ENCODE results near the gene TTLL5. TPM values are rescaled to one million over a fixed set of nuclear protein-coding genes. Genes with fewer than 3 reads are reported as not detected.
A peak's percentile ranks its signal among the peaks of the same experiment; 100 is the strongest.

The TTLL5 gene
- polyA plus RNA-seq, 2 donors: 10.5 to 10.6 TPM

GRCh38 chr14:75831455-75831854, 170.4 kb downstream of the TTLL5 start:
- Histone ChIP-seq H3K4me1 (ENCODE audit: control insufficient read depth in 2 of 2, insufficient read depth in 2 of 2, low read length in 1 of 2) (no peaks in the 10 kb centered on the region), H3K27ac (ENCODE audit: low read depth in 2 of 2, low read length in 1 of 2) (peak overlapping the region in 1 of 2 donors; percentile 24), H3K27me3 (ENCODE audit: control insufficient read depth in 1 of 2, insufficient read depth in 2 of 2, low read length in 2 of 2) (no peaks in the 10 kb centered on the region), H3K9me3 (ENCODE audit: control insufficient read depth in 2 of 2, insufficient read depth in 1 of 2, low read depth in 1 of 2, low read length in 1 of 2) (no peaks in the 10 kb centered on the region), H3K36me3 (ENCODE audit: control insufficient read depth in 2 of 2, insufficient read depth in 2 of 2, low read length in 1 of 2) (peaks cover 0 to 2% of the 10 kb centered on the region in 2 donors), H3K4me3 (ENCODE audit: low read depth in 1 of 2, low read length in 2 of 2) (no peak overlapping the region)
- WGBS, 2 donors: 28 to 40% methylated on average over 5 of the region's 5 CpGs

- Histone ChIP-seq H3K27ac (ENCODE audit: low read depth in 2 of 2, low read length in 1 of 2) (no peak overlapping the region), H3K4me3 (ENCODE audit: low read depth in 1 of 2, low read length in 2 of 2) (no peak overlapping the region), H3K36me3 (ENCODE audit: control insufficient read depth in 2 of 2, insufficient read depth in 2 of 2, low read length in 1 of 2) (peaks cover 0 to 2% of the 10 kb centered on the region in 2 donors), H3K27me3 (ENCODE audit: control insufficient read depth in 1 of 2, insufficient read depth in 2 of 2, low read length in 2 of 2) (no peaks in the 10 kb centered on the region), H3K4me1 (ENCODE audit: control insufficient read depth in 2 of 2, insufficient read depth in 2 of 2, low read length in 1 of 2) (no peaks in the 10 kb centered on the region), H3K9me3 (ENCODE audit: control insufficient read depth in 2 of 2, insufficient read depth in 1 of 2, low read depth in 1 of 2, low read length in 1 of 2) (no peaks in the 10 kb centered on the region)
- WGBS, 2 donors: 62 to 64% methylated on average over 3 of the region's 3 CpGs
Measured at GRCh38 chr14:75831952-75832351, 170.9 kb downstream of the TTLL5 start.

GRCh38 chr14:75832621-75833297, 171.7 kb downstream of the TTLL5 start:
- Histone ChIP-seq H3K9me3 (ENCODE audit: control insufficient read depth in 2 of 2, insufficient read depth in 1 of 2, low read depth in 1 of 2, low read length in 1 of 2) (no peaks in the 10 kb centered on the region), H3K27ac (ENCODE audit: low read depth in 2 of 2, low read length in 1 of 2) (peak overlapping the region; percentile 2 to 3), H3K27me3 (ENCODE audit: control insufficient read depth in 1 of 2, insufficient read depth in 2 of 2, low read length in 2 of 2) (no peaks in the 10 kb centered on the region), H3K4me3 (ENCODE audit: low read depth in 1 of 2, low read length in 2 of 2) (no peak overlapping the region), H3K4me1 (ENCODE audit: control insufficient read depth in 2 of 2, insufficient read depth in 2 of 2, low read length in 1 of 2) (no peaks in the 10 kb centered on the region), H3K36me3 (ENCODE audit: control insufficient read depth in 2 of 2, insufficient read depth in 2 of 2, low read length in 1 of 2) (peaks cover 0 to 2% of the 10 kb centered on the region in 2 donors)
- 59 to 66% methylated on average over 10 of the region's 10 CpGs for WGBS, 2 donors

- no peaks in the 10 kb centered on the region for H3K9me3 ChIP-seq (ENCODE audit: control insufficient read depth in 2 of 2, insufficient read depth in 1 of 2, low read depth in 1 of 2, low read length in 1 of 2)
- 79 to 82% methylated on average over 2 of the region's 2 CpGs for WGBS, 2 donors
- H3K27ac ChIP-seq (ENCODE audit: low read depth in 2 of 2, low read length in 1 of 2): no peak overlapping the region
- no peak overlapping the region for H3K4me3 ChIP-seq (ENCODE audit: low read depth in 1 of 2, low read length in 2 of 2)
- peaks cover 0 to under 1% of the 10 kb centered on the region in 2 donors for H3K4me1 ChIP-seq (ENCODE audit: control insufficient read depth in 2 of 2, insufficient read depth in 2 of 2, low read length in 1 of 2)
- peaks cover 0 to 2% of the 10 kb centered on the region in 2 donors for H3K36me3 ChIP-seq (ENCODE audit: control insufficient read depth in 2 of 2, insufficient read depth in 2 of 2, low read length in 1 of 2)
- H3K27me3 ChIP-seq (ENCODE audit: control insufficient read depth in 1 of 2, insufficient read depth in 2 of 2, low read length in 2 of 2): no peaks in the 10 kb centered on the region
Measured at GRCh38 chr14:75833326-75834020, 172.4 kb downstream of the TTLL5 start.

GRCh38 chr14:75835156-75835725, 174.2 kb downstream of the TTLL5 start:
- H3K4me1 ChIP-seq (ENCODE audit: control insufficient read depth in 2 of 2, insufficient read depth in 2 of 2, low read length in 1 of 2): peaks cover 0 to 2% of the 10 kb centered on the region in 2 donors
- peaks cover 0 to 2% of the 10 kb centered on the region in 2 donors for H3K36me3 ChIP-seq (ENCODE audit: control insufficient read depth in 2 of 2, insufficient read depth in 2 of 2, low read length in 1 of 2)
- H3K9me3 ChIP-seq (ENCODE audit: control insufficient read depth in 2 of 2, insufficient read depth in 1 of 2, low read depth in 1 of 2, low read length in 1 of 2): no peaks in the 10 kb centered on the region
- no peaks in the 10 kb centered on the region for H3K27me3 ChIP-seq (ENCODE audit: control insufficient read depth in 1 of 2, insufficient read depth in 2 of 2, low read length in 2 of 2)
- H3K4me3 ChIP-seq (ENCODE audit: low read depth in 1 of 2, low read length in 2 of 2): no peak overlapping the region
- H3K27ac ChIP-seq (ENCODE audit: low read depth in 2 of 2, low read length in 1 of 2): no peak overlapping the region

GRCh38 chr14:75835737-75836136, 174.7 kb downstream of the TTLL5 start:
- no peaks in the 10 kb centered on the region for H3K9me3 ChIP-seq (ENCODE audit: control insufficient read depth in 2 of 2, insufficient read depth in 1 of 2, low read depth in 1 of 2, low read length in 1 of 2)
- H3K36me3 ChIP-seq (ENCODE audit: control insufficient read depth in 2 of 2, insufficient read depth in 2 of 2, low read length in 1 of 2): peaks cover 0 to 2% of the 10 kb centered on the region in 2 donors
- no peaks in the 10 kb centered on the region for H3K27me3 ChIP-seq (ENCODE audit: control insufficient read depth in 1 of 2, insufficient read depth in 2 of 2, low read length in 2 of 2)
- peaks cover 0 to 2% of the 10 kb centered on the region in 2 donors for H3K4me1 ChIP-seq (ENCODE audit: control insufficient read depth in 2 of 2, insufficient read depth in 2 of 2, low read length in 1 of 2)
- WGBS, 2 donors: 96% methylated on average over 1 of the region's 1 CpG
- H3K27ac ChIP-seq (ENCODE audit: low read depth in 2 of 2, low read length in 1 of 2): no peak overlapping the region
- H3K4me3 ChIP-seq (ENCODE audit: low read depth in 1 of 2, low read length in 2 of 2): no peak overlapping the region

GRCh38 chr14:75837151-75837787, 176.2 kb downstream of the TTLL5 start:
- H3K4me1 ChIP-seq (ENCODE audit: control insufficient read depth in 2 of 2, insufficient read depth in 2 of 2, low read length in 1 of 2): peaks cover 0 to 2% of the 10 kb centered on the region in 2 donors
- WGBS, 2 donors: 90 to 92% methylated on average over 3 of the region's 3 CpGs
- H3K27ac ChIP-seq (ENCODE audit: low read depth in 2 of 2, low read length in 1 of 2): no peak overlapping the region
- no peaks in the 10 kb centered on the region for H3K27me3 ChIP-seq (ENCODE audit: control insufficient read depth in 1 of 2, insufficient read depth in 2 of 2, low read length in 2 of 2)
- H3K4me3 ChIP-seq (ENCODE audit: low read depth in 1 of 2, low read length in 2 of 2): no peak overlapping the region
- H3K36me3 ChIP-seq (ENCODE audit: control insufficient read depth in 2 of 2, insufficient read depth in 2 of 2, low read length in 1 of 2): peaks cover 0 to 2% of the 10 kb centered on the region in 2 donors
- no peaks in the 10 kb centered on the region for H3K9me3 ChIP-seq (ENCODE audit: control insufficient read depth in 2 of 2, insufficient read depth in 1 of 2, low read depth in 1 of 2, low read length in 1 of 2)

- WGBS, 2 donors: 91 to 92% methylated on average over 5 of the region's 5 CpGs
Measured at GRCh38 chr14:75840911-75841310, 179.9 kb downstream of the TTLL5 start.

GRCh38 chr14:75842551-75842950, 181.5 kb downstream of the TTLL5 start:
- 31 to 46% methylated on average over 3 of the region's 3 CpGs for WGBS, 2 donors
- H3K4me1 ChIP-seq (ENCODE audit: control insufficient read depth in 2 of 2, insufficient read depth in 2 of 2, low read length in 1 of 2): peaks cover 0 to 5% of the 10 kb centered on the region in 2 donors
- H3K4me3 ChIP-seq (ENCODE audit: low read depth in 1 of 2, low read length in 2 of 2): no peak overlapping the region
- H3K9me3 ChIP-seq (ENCODE audit: control insufficient read depth in 2 of 2, insufficient read depth in 1 of 2, low read depth in 1 of 2, low read length in 1 of 2): no peaks in the 10 kb centered on the region
- H3K27ac ChIP-seq (ENCODE audit: low read depth in 2 of 2, low read length in 1 of 2): no peak overlapping the region
- no peaks in the 10 kb centered on the region for H3K36me3 ChIP-seq (ENCODE audit: control insufficient read depth in 2 of 2, insufficient read depth in 2 of 2, low read length in 1 of 2)
- H3K27me3 ChIP-seq (ENCODE audit: control insufficient read depth in 1 of 2, insufficient read depth in 2 of 2, low read length in 2 of 2): no peaks in the 10 kb centered on the region

More at GRCh38 chr14:75840911-75841310, 179.9 kb downstream of the TTLL5 start:
- Histone ChIP-seq H3K4me1 (ENCODE audit: control insufficient read depth in 2 of 2, insufficient read depth in 2 of 2, low read length in 1 of 2) (peaks cover 0 to 5% of the 10 kb centered on the region in 2 donors), H3K27ac (ENCODE audit: low read depth in 2 of 2, low read length in 1 of 2) (no peak overlapping the region), H3K9me3 (ENCODE audit: control insufficient read depth in 2 of 2, insufficient read depth in 1 of 2, low read depth in 1 of 2, low read length in 1 of 2) (no peaks in the 10 kb centered on the region), H3K4me3 (ENCODE audit: low read depth in 1 of 2, low read length in 2 of 2) (no peak overlapping the region), H3K36me3 (ENCODE audit: control insufficient read depth in 2 of 2, insufficient read depth in 2 of 2, low read length in 1 of 2) (no peaks in the 10 kb centered on the region), H3K27me3 (ENCODE audit: control insufficient read depth in 1 of 2, insufficient read depth in 2 of 2, low read length in 2 of 2) (no peaks in the 10 kb centered on the region)
